Measurements from ENCODE around the gene UNC13A.
A peak's percentile ranks its signal among the peaks of the same experiment; 100 is the strongest.

The UNC13A gene

DNA sequence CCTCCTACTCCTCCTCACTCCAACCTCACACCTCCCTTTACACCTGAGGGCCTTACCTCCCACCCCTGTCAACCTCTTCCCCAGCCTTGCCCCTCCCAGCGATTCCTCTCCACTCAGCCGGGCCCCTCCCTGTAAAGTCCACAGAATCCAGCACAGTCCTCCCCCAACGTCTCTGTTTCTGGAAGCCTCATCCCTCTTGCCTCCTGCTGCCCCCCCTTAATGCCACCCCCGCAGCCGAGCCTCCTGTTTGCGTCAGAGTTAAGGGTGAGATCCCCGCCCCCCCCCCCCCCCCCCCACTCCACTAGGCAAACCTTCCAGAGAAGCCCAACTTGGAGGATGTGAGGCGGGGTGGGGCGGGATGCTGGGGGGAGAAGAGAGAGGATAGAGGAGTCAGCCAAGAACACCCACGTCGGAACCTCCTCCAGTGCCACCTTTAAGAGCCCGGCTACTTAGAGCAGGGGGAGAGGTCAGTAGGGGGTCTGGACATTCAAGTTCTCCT lies 2.1 kb downstream of the UNC13A start:
- Mint-ChIP-seq H3K4me3 (no peak overlapping the region), H3K27me3 (peaks cover 86% of the 10 kb centered on the region), H3K27ac (no peak overlapping the region), H3K4me1 (ENCODE audit: low read depth) (peaks cover 13% of the 10 kb centered on the region), H3K36me3 (ENCODE audit: low read depth) (no peaks in the 10 kb centered on the region), H3K9me3 (no peaks in the 10 kb centered on the region)
- DNase-seq = no peak

- H3K4me3 Mint-ChIP-seq = no peak overlapping the region
- H3K36me3 Mint-ChIP-seq (ENCODE audit: low read depth) = no peaks in the 10 kb centered on the region
- H3K27me3 Mint-ChIP-seq = peaks cover 85% of the 10 kb centered on the region
- no peaks in the 10 kb centered on the region for H3K9me3 Mint-ChIP-seq
- H3K27ac Mint-ChIP-seq = no peak overlapping the region
- H3K4me1 Mint-ChIP-seq (ENCODE audit: low read depth) = peaks cover 14% of the 10 kb centered on the region
- no peak for DNase-seq
Observed at GRCh38 chr19:17685451-17686022, 2.6 kb downstream of the UNC13A start.

GRCh38 chr19:17684256-17684655 lies 3.9 kb downstream of the UNC13A start:
- DNase-seq = no peak
- peaks cover 20% of the 10 kb centered on the region for H3K4me1 Mint-ChIP-seq (ENCODE audit: low read depth)
- H3K9me3 Mint-ChIP-seq = no peaks in the 10 kb centered on the region
- H3K4me3 Mint-ChIP-seq = no peak overlapping the region
- no peaks in the 10 kb centered on the region for H3K36me3 Mint-ChIP-seq (ENCODE audit: low read depth)
- peaks cover 86% of the 10 kb centered on the region for H3K27me3 Mint-ChIP-seq
- no peak overlapping the region for H3K27ac Mint-ChIP-seq

- Mint-ChIP-seq H3K27ac (no peak overlapping the region), H3K4me1 (ENCODE audit: low read depth) (peaks cover 16% of the 10 kb centered on the region), H3K36me3 (ENCODE audit: low read depth) (no peaks in the 10 kb centered on the region), H3K4me3 (no peak overlapping the region), H3K27me3 (peaks cover 87% of the 10 kb centered on the region), H3K9me3 (no peaks in the 10 kb centered on the region)
- no peak for DNase-seq
Observed at GRCh38 chr19:17683078-17683477, 5.1 kb downstream of the UNC13A start.

GRCh38 chr19:17682273-17682672 lies 5.9 kb downstream of the UNC13A start:
- Mint-ChIP-seq H3K36me3 (ENCODE audit: low read depth) (no peaks in the 10 kb centered on the region), H3K4me1 (ENCODE audit: low read depth) (peaks cover 11% of the 10 kb centered on the region), H3K9me3 (no peaks in the 10 kb centered on the region), H3K27ac (no peak overlapping the region), H3K4me3 (no peak overlapping the region), H3K27me3 (peaks cover 90% of the 10 kb centered on the region)
- no peak for DNase-seq

DNA sequence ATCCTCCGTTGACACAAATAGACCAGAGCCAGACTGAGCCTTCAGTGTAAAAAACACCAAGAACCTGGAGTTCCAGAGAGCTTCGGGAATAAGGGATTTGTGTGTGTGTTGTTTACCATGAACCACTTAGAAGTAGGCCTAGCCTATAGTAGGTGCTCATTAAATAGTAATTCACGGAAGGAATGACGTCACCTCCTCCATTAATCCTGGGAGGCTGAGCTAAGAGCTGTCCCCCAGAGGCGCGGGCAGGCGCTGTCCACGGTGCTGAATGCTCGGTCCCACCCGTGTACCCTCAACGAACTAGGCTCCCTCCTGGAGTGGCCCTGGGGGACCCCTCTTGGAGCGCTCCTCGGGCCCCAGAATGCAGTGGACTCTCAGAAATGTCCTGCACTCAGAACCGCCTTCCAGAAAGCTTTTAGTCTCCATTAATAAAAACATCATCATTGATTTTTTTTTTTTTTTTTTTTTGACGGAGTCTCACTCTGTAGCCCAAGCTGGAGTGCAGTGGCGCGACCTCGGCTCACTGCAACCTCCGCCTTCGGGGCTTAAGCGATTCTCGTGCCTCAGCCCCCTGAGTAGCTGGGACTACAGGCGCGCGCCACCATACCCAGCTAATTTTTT lies 6.5 kb downstream of the UNC13A start:
- H3K4me1 Mint-ChIP-seq (ENCODE audit: low read depth) = peaks cover 9% of the 10 kb centered on the region
- no peak overlapping the region for H3K4me3 Mint-ChIP-seq
- DNase-seq = peak; percentile 50
- H3K36me3 Mint-ChIP-seq (ENCODE audit: low read depth) = no peaks in the 10 kb centered on the region
- peaks cover 90% of the 10 kb centered on the region for H3K27me3 Mint-ChIP-seq
- no peaks in the 10 kb centered on the region for H3K9me3 Mint-ChIP-seq
- H3K27ac Mint-ChIP-seq = no peak overlapping the region

DNA sequence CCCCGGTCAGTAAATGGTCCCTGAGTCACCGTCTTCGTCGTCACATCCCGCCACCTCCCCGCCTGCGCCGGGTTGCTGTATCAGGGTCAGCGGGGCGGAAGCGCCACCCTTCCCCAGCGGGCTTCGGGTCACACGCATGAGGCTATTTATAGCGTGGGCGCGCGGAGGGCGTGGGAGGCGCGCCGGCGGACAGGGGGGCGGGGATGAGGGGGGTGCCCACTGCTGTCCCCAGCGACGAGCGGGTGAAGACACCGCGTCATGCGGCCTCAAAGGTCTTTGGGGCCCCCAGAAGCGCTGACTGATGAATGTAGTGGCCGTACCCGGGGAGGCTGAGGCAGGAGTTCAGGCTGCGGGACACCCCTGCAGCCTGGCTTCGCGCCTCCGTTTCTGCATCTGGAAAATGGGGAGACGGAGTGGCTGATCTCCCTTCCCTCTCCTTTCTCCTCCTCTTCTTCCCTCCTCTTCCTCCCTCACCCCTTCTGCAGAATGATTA lies 7.9 kb downstream of the UNC13A start:
- Mint-ChIP-seq H3K4me1 (ENCODE audit: low read depth) (peaks cover 6% of the 10 kb centered on the region), H3K4me3 (no peak overlapping the region), H3K9me3 (no peaks in the 10 kb centered on the region), H3K36me3 (ENCODE audit: low read depth) (no peaks in the 10 kb centered on the region), H3K27me3 (peaks cover 78% of the 10 kb centered on the region), H3K27ac (no peak overlapping the region)
- peak; percentile 60 for DNase-seq

DNA sequence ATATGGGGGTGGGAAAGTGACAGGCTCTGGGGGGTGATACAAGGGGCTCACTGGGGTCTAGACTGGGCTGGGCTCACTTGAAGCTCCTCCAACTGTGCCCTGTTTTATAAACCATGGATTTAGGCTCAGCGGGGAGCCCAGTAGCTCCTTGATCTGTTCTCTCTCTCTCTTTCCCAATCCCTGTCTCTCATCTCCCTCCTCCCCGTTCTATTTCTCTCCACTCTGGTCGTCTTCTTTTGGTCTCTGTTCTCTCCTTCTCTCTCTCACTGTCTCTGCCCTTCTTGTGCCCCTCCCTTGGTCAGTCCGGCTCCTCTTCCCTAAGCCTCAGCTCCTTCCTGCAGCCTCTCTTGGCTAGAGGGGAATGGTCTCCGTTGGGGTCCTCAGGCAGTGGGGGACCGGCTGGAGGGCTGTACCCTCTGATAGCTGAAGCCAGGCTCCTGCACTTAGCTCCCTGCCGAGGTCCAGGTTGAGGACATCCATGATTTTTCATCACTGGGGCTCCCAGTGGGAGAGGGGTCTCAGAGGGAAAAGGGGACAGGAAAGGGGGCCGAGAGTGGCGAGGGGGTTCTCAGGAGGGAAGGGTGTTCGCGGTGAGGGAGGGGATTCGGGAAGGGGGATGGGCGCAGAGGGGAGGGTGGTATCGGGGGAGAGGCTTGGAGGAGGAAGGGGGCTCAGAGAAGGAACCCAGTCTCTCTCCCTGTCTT lies 8.5 kb downstream of the UNC13A start:
- no peak overlapping the region for H3K27ac Mint-ChIP-seq
- peaks cover 72% of the 10 kb centered on the region for H3K27me3 Mint-ChIP-seq
- H3K36me3 Mint-ChIP-seq (ENCODE audit: low read depth) = no peaks in the 10 kb centered on the region
- H3K4me1 Mint-ChIP-seq (ENCODE audit: low read depth) = peaks cover 6% of the 10 kb centered on the region
- H3K4me3 Mint-ChIP-seq = no peak overlapping the region
- H3K9me3 Mint-ChIP-seq = no peaks in the 10 kb centered on the region
- no peak for DNase-seq

DNA sequence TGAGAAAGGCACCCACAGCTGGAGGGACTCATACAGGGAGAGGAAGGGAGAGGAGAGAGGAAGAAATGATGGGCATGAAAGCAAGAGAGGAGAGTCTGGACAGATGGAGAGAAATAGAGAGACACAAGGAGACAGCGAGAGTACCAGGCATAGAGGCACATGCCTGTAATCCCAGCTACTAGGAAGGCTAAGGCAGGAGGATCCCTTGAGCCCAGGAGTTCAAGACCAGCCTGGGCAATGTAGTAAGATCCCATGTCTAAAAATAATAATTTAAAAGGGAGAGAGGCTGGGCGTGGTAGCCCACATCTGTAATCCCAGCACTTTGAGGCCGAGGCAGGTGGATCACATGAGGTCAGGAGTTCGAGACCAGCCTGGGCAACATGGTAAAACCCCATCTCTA lies 9.3 kb downstream of the UNC13A start:
- no peaks in the 10 kb centered on the region for H3K36me3 Mint-ChIP-seq (ENCODE audit: low read depth)
- no peaks in the 10 kb centered on the region for H3K9me3 Mint-ChIP-seq
- no peak overlapping the region for H3K27ac Mint-ChIP-seq
- no peak overlapping the region for H3K4me3 Mint-ChIP-seq
- DNase-seq = no peak
- H3K4me1 Mint-ChIP-seq (ENCODE audit: low read depth) = peaks cover 6% of the 10 kb centered on the region
- peaks cover 70% of the 10 kb centered on the region for H3K27me3 Mint-ChIP-seq

DNA sequence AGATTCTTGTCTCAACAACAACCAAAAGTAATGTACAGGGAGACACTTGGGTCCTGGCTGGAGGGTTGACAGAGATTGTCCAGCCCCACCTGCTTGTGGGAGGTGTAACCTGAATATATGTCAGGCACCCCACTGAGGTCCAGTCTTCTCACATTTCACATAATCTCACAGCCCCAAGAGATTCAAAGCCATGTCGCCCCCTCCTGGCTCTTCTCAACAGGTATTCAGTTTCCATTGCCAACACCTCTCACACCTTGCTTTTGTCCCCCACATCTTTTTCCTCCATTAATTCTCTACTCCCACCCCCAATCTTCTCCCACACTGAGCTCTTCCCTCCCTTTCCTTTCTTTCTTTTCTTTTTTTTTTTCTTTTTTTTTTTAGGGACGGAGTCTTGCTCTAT lies 11.2 kb downstream of the UNC13A start:
- H3K4me1 Mint-ChIP-seq (ENCODE audit: low read depth) = peaks cover 6% of the 10 kb centered on the region
- no peaks in the 10 kb centered on the region for H3K36me3 Mint-ChIP-seq (ENCODE audit: low read depth)
- no peak overlapping the region for H3K4me3 Mint-ChIP-seq
- DNase-seq = no peak
- peaks cover 54% of the 10 kb centered on the region for H3K27me3 Mint-ChIP-seq
- no peaks in the 10 kb centered on the region for H3K9me3 Mint-ChIP-seq
- no peak overlapping the region for H3K27ac Mint-ChIP-seq

DNA sequence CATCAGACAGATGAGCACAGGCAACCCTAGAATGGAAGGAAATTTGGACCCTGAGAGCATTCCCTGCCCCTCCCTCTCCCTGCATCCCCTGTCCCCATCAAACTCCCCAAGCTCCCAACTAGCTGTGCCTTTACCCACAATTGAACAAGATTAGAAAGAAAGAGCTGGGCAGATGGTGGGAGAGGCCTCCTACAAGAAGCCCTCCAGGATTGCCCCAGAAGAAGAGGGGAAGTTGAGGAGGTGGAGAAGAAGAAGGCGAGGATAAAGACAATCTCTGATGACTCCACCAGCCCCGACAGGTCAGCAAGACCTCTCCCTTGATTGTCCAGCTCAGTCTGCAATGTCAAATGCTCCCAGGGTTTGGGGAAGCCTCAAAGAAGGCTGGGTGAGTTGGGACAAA lies 11.9 kb downstream of the UNC13A start:
- H3K27ac Mint-ChIP-seq = no peak overlapping the region
- no peaks in the 10 kb centered on the region for H3K9me3 Mint-ChIP-seq
- no peaks in the 10 kb centered on the region for H3K36me3 Mint-ChIP-seq (ENCODE audit: low read depth)
- no peak overlapping the region for H3K4me3 Mint-ChIP-seq
- peaks cover 6% of the 10 kb centered on the region for H3K4me1 Mint-ChIP-seq (ENCODE audit: low read depth)
- peaks cover 49% of the 10 kb centered on the region for H3K27me3 Mint-ChIP-seq
- DNase-seq = no peak

DNA sequence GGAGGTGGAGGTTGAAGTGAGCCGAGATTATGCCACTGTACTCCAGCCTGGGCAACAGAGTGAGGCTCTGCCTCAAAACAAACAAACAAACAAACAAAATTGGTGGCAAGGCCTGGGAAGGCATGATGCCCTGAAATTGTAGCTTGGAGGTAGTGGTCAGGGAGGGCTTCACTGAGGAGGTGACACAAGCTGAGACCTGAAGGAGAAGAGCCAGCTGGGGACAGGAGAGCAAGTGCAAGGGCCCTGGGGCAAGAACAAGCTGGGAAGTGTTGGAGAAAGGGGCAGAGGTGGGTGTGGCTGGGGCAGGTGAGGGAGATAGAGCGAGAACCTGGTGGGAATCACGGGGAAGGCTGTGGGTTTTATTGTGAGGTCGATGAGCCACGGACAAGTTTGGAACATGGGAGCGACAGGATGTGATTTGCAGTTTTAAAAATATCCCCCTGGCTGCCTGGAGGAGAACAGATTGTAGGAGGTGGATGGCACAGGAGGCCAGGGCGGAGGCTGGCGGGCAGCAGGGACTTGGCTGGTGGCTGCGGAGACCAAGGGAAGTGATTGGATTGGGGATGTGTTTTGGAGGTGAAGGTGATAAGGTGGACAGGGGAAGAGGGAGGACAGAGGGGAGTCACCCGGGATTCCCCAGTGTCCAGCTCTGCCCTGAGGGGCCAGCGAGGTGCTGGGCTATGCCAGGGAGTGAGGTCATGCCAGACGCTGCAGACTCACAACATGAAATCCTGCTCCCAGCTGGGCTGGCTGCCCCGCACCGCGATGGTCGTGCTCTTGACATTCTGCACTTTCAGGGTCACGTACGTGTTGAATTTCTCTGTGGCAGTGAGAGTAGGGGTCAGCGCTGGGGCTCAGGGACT lies 14.0 kb downstream of the UNC13A start:
- Mint-ChIP-seq H3K27ac (no peak overlapping the region), H3K4me1 (ENCODE audit: low read depth) (no peaks in the 10 kb centered on the region), H3K4me3 (no peak overlapping the region), H3K9me3 (no peaks in the 10 kb centered on the region), H3K27me3 (peaks cover 32% of the 10 kb centered on the region), H3K36me3 (ENCODE audit: low read depth) (no peaks in the 10 kb centered on the region)
- no peak for DNase-seq

- Mint-ChIP-seq H3K4me1 (ENCODE audit: low read depth) (no peaks in the 10 kb centered on the region), H3K4me3 (no peak overlapping the region), H3K27ac (no peak overlapping the region), H3K36me3 (ENCODE audit: low read depth) (no peaks in the 10 kb centered on the region), H3K27me3 (peaks cover 11% of the 10 kb centered on the region), H3K9me3 (no peaks in the 10 kb centered on the region)
- no peak for DNase-seq
Observed at GRCh38 chr19:17671906-17672305, 16.2 kb downstream of the UNC13A start.

GRCh38 chr19:17669419-17669818 lies 18.7 kb downstream of the UNC13A start:
- DNase-seq = no peak
- no peak overlapping the region for H3K27ac Mint-ChIP-seq

More at GRCh38 chr19:17669419-17669818, 18.7 kb downstream of the UNC13A start:
- no peaks in the 10 kb centered on the region for H3K36me3 Mint-ChIP-seq (ENCODE audit: low read depth)
- no peak overlapping the region for H3K4me3 Mint-ChIP-seq
- peaks cover 20% of the 10 kb centered on the region for H3K27me3 Mint-ChIP-seq
- no peaks in the 10 kb centered on the region for H3K4me1 Mint-ChIP-seq (ENCODE audit: low read depth)
- peaks cover 10% of the 10 kb centered on the region for H3K9me3 Mint-ChIP-seq

All from activated T-cell treated with anti-CD3 and anti-CD28 coated beads, Interleukin-2, amount 50 U/mL, for 24 hours (primary cell).